Subcutaneous abdominal adipose tissue (tissue), 5 donors: Measurements from ENCODE around the gene REEP2.
A peak's percentile ranks its signal among the peaks of the same experiment; 100 is the strongest.

Experiments
- H3K27ac ChIP-seq: one replicate; pipeline ENCODE4 v1.7.0; 2013; ENCODE audit warnings: low read depth, mild to moderate bottlenecking, inconsistent platforms, low read length, moderate library complexity
- H3K27me3 ChIP-seq, 5 donors: one replicate each; pipeline ENCODE4 v1.7.0; 2013; ENCODE audit warnings: low read length in 5 of 5, inconsistent platforms in 1 of 5; ENCODE audit not compliant: control insufficient read depth in 5 of 5, insufficient read depth in 4 of 5
- H3K36me3 ChIP-seq, 5 donors: one replicate each; pipeline ENCODE4 v1.7.0; 2013; ENCODE audit warnings: low read length in 5 of 5; ENCODE audit not compliant: control insufficient read depth in 5 of 5, insufficient read depth in 5 of 5
- H3K4me1 ChIP-seq, 5 donors: one replicate each; pipeline ENCODE4 v1.7.0; 2013; ENCODE audit warnings: low read length in 5 of 5, mild to moderate bottlenecking in 3 of 5, moderate library complexity in 1 of 5; ENCODE audit not compliant: control insufficient read depth in 5 of 5, insufficient read depth in 5 of 5
- H3K4me3 ChIP-seq, 5 donors: one replicate each; pipeline ENCODE4 v1.7.0; 2013; ENCODE audit warnings: low read length in 5 of 5, low read depth in 1 of 5
- H3K9ac ChIP-seq, 5 donors: one replicate each; pipeline ENCODE4 v1.7.0; 2013; ENCODE audit warnings: low read length in 5 of 5, mild to moderate bottlenecking in 4 of 5, moderate library complexity in 3 of 5
- H3K9me3 ChIP-seq, 5 donors: one replicate each; pipeline ENCODE4 v1.7.0; 2013; ENCODE audit warnings: low read length in 5 of 5; ENCODE audit not compliant: control insufficient read depth in 5 of 5
- donor health status: healthy.
- donor health status: healthy.
- donor health status: healthy.
- donor health status: healthy.
- donor health status: healthy.

REEP2 gene

DNA sequence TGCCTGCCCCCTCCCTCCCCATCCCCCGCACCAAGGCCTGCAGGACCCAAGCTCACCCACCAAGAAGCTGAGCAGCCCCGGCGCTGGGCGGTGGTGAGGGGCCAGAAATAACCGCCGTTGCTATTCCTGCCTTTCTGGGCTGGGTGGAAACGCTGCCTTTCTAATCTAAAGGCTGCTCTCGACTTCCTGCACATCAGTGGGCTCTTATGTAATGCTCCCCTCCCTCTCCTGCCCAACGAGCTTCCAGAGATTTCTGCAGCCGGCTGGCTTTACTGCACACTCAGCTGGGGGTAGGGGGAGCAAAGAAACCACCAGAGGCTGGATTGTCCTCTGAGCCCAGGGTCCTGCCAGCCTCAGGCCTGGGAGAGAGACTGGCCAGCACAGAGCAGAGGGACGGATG is 19.5 kb downstream of the REEP2 start:
- H3K27ac ChIP-seq, result no peak overlapping the region
- no peak overlapping the region for H3K4me3 ChIP-seq
- peak overlapping the region in 1 of 5 donors; percentile 18 for H3K9ac ChIP-seq

DNA sequence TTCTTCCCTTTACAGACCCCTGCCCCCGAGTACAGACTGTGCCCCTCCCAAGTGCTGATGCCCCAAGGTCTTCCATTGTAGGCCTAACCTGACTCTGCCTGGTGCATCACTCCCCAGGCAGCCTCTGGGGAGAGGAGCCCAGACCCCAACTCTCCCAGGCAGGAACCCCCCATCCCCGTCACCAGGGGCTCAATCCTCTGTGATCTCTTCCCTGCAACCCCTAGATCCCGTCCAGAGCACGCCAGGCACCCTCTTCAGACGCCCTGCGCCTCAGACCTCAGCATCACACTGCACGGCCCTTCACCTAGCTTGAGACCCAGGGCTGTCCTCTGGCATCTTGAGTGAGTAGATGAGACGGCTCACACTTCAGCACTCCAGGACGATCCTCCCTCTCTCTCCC is 20.0 kb downstream of the REEP2 start:
- peaks cover 0 to 8% (median 5%) of the 10 kb centered on the region in 5 donors for H3K27me3 ChIP-seq
- peaks cover 6 to 32% (median 10%) of the 10 kb centered on the region in 5 donors for H3K4me1 ChIP-seq
- peak overlapping the region in 1 of 5 donors; percentile 18 for H3K9ac ChIP-seq
- no peaks in the 10 kb centered on the region for H3K36me3 ChIP-seq
- no peak overlapping the region for H3K4me3 ChIP-seq
- no peaks in the 10 kb centered on the region for H3K9me3 ChIP-seq
- no peak overlapping the region for H3K27ac ChIP-seq

More for the DNA sequence above, 19.5 kb downstream of the REEP2 start:
- H3K9me3 ChIP-seq, result no peaks in the 10 kb centered on the region
- no peaks in the 10 kb centered on the region for H3K36me3 ChIP-seq
- H3K27me3 ChIP-seq, result peaks cover 0 to 8% (median 5%) of the 10 kb centered on the region in 5 donors
- peaks cover 5 to 29% (median 8%) of the 10 kb centered on the region in 5 donors for H3K4me1 ChIP-seq

DNA sequence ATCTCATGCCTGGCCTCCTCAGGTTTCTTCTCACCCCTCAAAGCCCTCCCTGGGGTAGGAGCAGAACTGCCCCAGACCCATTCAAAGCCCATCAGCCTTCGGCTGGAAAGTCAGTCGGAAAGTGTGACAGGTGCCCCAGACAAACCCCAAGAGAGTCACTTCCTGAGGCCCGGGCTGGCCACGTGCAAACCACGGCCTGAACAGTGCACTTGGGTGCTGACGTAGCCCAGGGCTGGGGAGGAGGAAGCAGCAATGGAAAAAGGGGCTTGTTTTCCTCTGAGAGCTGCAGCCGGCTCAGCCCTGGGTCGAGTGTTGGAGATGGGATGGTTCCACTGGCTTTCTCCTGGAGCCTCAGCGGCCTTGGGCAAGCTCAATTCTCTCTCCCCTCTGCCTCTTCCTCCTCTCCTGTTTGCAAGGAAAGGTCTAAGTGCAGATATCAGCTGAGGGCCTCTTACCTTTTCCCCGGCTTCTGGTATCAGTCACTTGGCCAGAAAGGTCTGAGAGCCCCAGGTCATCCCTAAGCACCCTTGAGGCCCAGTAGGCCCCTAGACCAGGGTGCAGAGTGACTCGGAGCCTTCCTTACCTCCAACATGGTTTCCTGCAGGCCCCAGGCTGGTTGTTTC is 20.6 kb downstream of the REEP2 start:
- Histone ChIP-seq H3K27ac (no peak overlapping the region), H3K27me3 (peaks cover 0 to 6% (median 3%) of the 10 kb centered on the region in 5 donors), H3K9me3 (no peaks in the 10 kb centered on the region), H3K36me3 (no peaks in the 10 kb centered on the region), H3K4me1 (peaks cover 7 to 32% (median 12%) of the 10 kb centered on the region in 5 donors), H3K9ac (no peak overlapping the region), H3K4me3 (no peak overlapping the region)

DNA sequence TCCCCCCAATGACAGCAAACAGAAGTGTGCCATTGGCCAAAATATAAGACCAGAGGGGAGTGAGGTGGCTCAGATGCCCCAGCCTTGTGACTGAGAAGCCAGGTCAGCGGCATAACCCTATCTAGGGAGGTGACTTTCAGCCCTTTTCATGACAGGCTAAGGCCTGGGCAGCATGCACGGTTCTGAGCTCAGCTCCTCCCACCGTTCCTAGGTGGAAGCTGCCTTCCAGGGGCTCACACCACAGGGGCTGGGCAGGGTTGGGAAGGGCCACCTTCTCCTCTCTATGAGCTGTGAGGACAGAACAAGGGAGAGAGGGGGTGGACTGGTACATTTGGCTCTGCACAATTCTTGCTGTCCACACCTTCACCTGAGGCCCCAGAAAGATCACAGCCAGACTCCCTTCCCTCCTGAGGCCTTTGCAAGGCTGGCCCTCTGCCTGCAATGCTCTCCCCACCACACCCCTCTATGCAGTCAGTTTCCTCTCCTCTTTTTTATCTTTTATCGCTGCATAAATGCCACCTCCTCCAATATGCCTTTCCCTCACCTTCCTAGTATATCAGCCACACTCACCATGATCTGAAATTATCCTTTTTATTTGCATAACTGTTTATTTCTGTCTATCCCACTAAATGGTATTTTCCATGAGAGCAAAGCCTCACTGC is 21.3 kb downstream of the REEP2 start:
- no peaks in the 10 kb centered on the region for H3K9me3 ChIP-seq
- no peak overlapping the region for H3K27ac ChIP-seq
- H3K9ac ChIP-seq, result no peak overlapping the region
- H3K4me3 ChIP-seq, result no peak overlapping the region
- H3K4me1 ChIP-seq, result peaks cover 7 to 32% (median 13%) of the 10 kb centered on the region in 5 donors
- peaks cover 0 to 7% (median 3%) of the 10 kb centered on the region in 5 donors for H3K27me3 ChIP-seq
- H3K36me3 ChIP-seq, result no peaks in the 10 kb centered on the region

DNA sequence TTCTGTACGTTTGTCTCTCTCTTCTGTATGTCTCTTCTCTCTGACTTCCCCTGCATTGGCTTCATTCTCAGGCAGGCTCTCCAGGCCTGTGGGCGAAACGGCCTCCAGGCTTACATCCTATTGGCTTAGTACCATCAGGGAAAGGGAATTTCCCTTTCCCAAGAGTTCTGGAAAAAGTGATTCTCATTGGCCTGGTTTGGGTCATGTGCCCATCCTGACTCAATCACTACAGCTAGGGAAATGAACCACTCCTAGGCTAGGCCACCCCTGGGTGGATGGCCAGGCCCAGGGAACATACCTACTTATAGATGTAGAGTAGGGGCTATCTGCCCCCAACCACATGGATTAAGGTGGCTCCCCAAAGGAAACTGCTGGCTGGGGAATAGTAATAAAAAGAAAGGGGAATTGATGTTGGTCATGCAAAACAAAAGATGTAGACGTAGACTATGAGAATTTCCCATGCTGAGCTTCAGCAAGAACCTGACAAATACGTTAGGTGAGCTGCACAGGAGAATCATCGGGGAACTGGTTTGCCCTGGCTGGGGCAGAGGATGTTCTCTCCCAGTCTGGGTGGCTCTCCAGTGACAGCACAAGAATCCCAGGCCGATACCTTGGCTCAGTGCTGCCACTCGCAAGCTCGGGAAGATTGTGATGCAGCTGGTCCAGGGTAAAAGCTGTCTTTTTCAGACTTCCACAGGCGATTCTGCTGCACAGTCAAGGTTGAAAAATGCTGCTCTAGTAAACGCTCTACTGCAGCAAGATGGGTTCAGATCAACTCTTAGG is 22.7 kb downstream of the REEP2 start:
- Histone ChIP-seq H3K9me3 (no peaks in the 10 kb centered on the region), H3K27me3 (peaks cover 0 to 15% (median 3%) of the 10 kb centered on the region in 5 donors), H3K9ac (no peak overlapping the region), H3K36me3 (peaks cover 0 to 7% (median 3%) of the 10 kb centered on the region in 5 donors), H3K4me3 (no peak overlapping the region), H3K4me1 (peaks cover 7 to 41% (median 23%) of the 10 kb centered on the region in 5 donors), H3K27ac (peak overlapping the region; percentile 23)

DNA sequence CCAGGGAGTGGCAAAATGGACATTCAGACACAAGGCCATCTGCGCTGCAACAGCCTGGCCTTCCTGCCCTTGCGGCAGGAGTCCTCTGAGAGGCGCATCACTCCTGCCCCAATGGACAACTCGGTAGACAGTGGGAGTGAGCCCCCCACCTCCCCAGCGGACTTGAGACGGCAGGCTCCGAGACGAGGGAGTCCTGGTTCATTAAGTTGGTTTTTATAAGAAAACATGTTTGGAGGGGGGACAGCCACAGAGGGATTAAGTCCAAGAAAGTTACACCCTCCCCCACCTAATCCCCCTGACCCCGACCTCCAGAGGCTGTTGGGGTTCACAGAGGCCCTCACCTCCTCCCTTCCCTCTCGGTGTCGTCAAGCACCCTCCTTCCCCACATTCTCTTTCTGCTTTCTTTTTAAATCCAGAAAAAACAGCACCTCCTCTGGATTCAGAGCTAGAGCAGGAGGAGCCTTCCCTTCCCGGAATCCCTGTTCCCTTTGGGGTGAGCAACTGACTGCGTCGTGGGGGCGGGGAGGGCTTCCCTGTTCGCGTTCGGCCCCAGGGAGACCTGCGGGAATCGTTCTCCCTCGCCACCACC is 24.7 kb downstream of the REEP2 start:
- H3K9ac ChIP-seq, result peak overlapping the region; percentile 66 to 84 (median 74)
- peak overlapping the region; percentile 96 for H3K27ac ChIP-seq
- H3K36me3 ChIP-seq, result peaks cover 0 to 23% (median 17%) of the 10 kb centered on the region in 5 donors
- H3K27me3 ChIP-seq, result peaks cover 0 to 20% (median 0%) of the 10 kb centered on the region in 5 donors
- peak overlapping the region; percentile 72 to 98 (median 86) for H3K4me3 ChIP-seq
- H3K4me1 ChIP-seq, result peaks cover 12 to 53% (median 41%) of the 10 kb centered on the region in 5 donors
- H3K9me3 ChIP-seq, result no peaks in the 10 kb centered on the region

DNA sequence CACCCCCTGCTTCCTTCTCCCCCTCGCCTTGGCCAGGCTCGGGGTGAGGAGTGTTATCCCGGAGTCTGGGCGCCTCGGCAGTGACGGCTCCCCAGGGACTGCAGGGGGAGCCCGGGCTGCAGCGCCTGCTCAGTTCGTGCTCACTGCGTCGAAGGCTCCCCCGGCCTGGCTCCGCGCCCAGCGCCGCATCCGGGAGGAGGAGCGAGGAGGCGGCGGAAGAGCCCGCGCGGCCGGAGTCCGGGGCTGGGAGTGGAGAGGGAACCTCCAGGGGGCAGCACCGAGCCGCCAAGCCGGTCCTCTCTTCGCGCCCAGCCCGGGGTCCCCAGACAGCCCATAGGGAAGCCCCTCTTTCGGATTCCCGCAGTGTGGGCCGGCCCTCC is 25.1 kb downstream of the REEP2 start:
- H3K27me3 ChIP-seq, result peaks cover 0 to 20% (median 0%) of the 10 kb centered on the region in 5 donors
- peak overlapping the region; percentile 81 to 98 (median 86) for H3K4me3 ChIP-seq
- H3K27ac ChIP-seq, result peak overlapping the region; percentile 96
- peak overlapping the region; percentile 77 to 97 (median 89) for H3K9ac ChIP-seq
- peaks cover 0 to 23% (median 17%) of the 10 kb centered on the region in 5 donors for H3K36me3 ChIP-seq
- no peaks in the 10 kb centered on the region for H3K9me3 ChIP-seq
- H3K4me1 ChIP-seq, result peaks cover 12 to 48% (median 41%) of the 10 kb centered on the region in 5 donors

DNA sequence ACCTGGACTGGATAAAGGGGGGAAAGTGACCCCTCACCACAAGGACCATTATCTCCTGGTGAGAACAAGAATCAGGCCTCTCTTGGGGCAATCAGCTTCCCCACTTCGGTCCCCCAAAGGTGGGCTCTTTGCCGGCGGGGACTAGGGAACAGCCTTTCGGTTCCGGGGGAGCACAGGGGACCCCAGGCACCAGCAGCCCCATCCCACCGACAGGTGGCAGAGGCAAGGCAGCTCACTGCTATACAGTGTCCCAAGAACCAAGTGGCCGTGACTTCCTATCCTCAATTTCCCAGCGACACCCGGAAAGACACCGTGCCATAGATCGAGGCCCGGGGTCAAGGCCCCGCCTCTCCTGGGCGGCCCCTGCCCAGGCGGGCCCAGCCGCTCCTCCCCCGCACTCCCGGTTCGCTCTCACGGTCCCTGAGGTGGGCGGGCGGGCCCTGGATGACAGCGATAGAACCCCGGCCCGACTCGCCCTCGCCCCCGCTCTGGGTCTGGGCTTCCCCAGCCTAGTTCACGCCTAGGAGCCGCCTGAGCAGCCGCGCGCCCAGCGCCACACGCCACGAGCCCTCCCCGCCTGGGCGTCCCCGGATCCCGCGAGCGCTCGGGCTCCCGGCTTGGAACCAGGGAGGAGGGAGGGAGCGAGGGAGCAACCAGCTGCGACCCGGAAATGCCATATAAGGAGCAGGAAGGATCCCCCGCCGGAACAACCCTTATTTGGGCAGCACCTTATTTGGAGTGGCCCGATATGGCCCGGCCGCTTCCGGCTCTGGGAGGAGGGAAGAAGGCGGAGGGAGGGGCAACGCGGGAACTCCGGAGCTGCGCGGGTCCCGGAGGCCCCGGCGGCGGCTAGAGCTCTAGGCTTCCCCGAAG is 25.8 kb downstream of the REEP2 start:
- peak overlapping the region; percentile 81 to 98 (median 86) for H3K4me3 ChIP-seq
- H3K36me3 ChIP-seq, result peaks cover 0 to 23% (median 17%) of the 10 kb centered on the region in 5 donors
- H3K27ac ChIP-seq, result peak overlapping the region; percentile 96
- H3K9ac ChIP-seq, result peak overlapping the region; percentile 79 to 97 (median 89)
- H3K27me3 ChIP-seq, result peaks cover 0 to 23% (median 0%) of the 10 kb centered on the region in 5 donors
- no peaks in the 10 kb centered on the region for H3K9me3 ChIP-seq
- peaks cover 13 to 42% (median 41%) of the 10 kb centered on the region in 5 donors for H3K4me1 ChIP-seq
